GM21825 (cell line): ENCODE measurements around the gene PLCZ1.

Experiments used
- ATAC-seq: cut with Tn5 transposase; IDR thresholded peaks from one replicate; pipeline ENCODE4 v1.9.1; 2021; ENCODE audit warnings: mild to moderate bottlenecking, moderate library complexity; ENCODE audit not compliant: unreplicated experiment

The PLCZ1 gene

DNA sequence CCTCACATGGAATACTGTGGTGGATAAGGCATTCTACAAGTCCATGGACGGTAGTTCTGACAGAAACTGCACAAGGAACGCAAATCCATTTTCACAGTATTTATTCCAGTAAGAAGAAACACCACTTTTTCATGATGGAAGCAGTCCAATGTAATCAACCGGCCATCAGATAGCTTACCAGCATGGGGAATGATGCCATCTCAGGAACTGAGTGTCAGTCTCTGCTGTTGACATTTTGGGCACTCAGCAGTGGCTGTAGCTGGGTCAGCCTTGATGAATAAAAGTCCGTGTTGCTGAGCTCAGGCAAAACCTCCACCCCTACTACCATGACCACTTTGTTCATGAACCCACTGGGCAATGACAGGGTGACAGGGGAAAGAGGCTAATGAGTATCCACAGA, 103.4 kb downstream of the PLCZ1 start:
- ATAC-seq = no peak
